GM23248 (cell line): Measurements from ENCODE around the gene PACS1.

Experiments
- EZH2 ChIP-seq: fragments of 200-600 bp; sonication (generic); IDR thresholded peaks from 2 replicates; pipeline ENCODE4 v1.6.1; 2018; ENCODE audit warnings: antibody characterized with exemption, mild to moderate bottlenecking; ENCODE audit not compliant: insufficient read depth, poor library complexity, severe bottlenecking
- EZH2phosphoT487 ChIP-seq: fragments of 200-600 bp; sonication (generic); IDR thresholded peaks from 2 replicates; pipeline ENCODE4 v1.6.1; 2018; ENCODE audit warnings: antibody characterized with exemption, moderate library complexity, mild to moderate bottlenecking, low read depth; ENCODE audit not compliant: insufficient read depth

DNA sequence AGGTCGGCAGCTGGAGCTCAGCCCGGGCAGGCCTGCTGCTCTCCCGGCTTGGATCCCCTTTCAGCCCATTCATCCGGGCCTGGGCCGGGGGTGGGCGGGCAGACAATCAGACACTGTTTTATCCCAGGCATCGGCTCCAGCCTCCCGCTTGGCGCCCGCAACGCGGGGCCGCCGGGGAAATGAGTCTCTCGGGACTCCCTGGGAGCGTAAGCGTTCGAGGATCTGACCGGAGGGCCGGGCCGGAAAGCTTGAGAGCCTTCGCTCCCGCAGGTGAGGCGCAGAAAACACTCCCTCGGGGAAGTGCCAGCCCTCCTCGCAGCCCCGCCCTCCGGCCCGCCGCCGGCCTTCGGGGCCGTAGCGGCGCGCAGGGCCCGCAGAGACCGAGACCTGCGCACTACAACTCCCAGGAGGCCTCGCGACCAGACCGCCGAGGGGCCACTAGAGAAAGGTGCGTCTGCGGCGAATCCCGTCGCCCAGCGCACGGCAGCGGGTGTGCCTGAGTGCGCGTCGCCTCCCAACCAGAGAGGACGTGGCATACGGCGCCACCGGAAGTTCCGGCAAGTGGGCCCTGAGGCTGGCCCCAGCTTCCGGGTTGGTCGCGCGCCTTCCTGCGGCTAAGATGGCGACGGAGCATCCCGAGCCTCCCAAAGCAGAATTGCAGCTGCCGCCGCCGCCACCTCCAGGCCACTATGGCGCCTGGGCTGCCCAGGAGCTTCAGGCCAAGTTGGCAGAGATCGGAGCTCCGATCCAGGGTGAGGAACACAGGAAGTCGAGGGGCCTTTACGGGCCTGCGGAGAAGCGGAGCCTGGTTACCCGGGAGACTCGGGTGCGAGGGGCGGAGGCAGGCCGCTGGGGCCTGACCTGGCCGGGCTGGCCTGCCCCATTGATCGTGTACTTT is 18.1 kb upstream of the PACS1 start, which contains the start of gene SF3B2:
- TF ChIP-seq EZH2phosphoT487 = no peak
- TF ChIP-seq EZH2 = no peak
